ENCODE measurements around the gene METTL23.

GRCh38 chr17:76684756-76685155 is 41.9 kb upstream of the METTL23 start:
- TF ChIP-seq CTCF (IDR thresholded peaks at IDR 0.05) (no peak), EP300 (IDR thresholded peaks at IDR 0.05) (no peak), POLR2A (IDR thresholded peaks at IDR 0.05) (no peak)
